Common myeloid progenitor, CD34-positive (primary cell): ENCODE results near the gene MGST3.

ENCODE experiments used
- CTCF ChIA-PET: fragments of 350-600 bp; sonication (Branson Sonifier 250); formaldehyde crosslinking; loops from one replicate; lab custom pipeline; 2021; ENCODE audit warnings: antibody characterized with exemption; lab: Charles Lee
- POLR2A ChIA-PET: fragments of 350-600 bp; sonication (Branson Sonifier 250); formaldehyde crosslinking; loops from one replicate; lab custom pipeline; 2021; ENCODE audit warnings: antibody characterized with exemption; lab: Charles Lee
- DNase-seq, 3 donors: peaks; one replicate each; pipeline versions ENCODE4 v3.0.0 to v3.0.0-alpha.2; 2013
- H3K27ac ChIP-seq, 2 experiments: 1 replicate in 1 of 2; 2 replicates in 1 of 2; pipeline ENCODE4 v1.7.0; 2013; ENCODE audit warnings: inconsistent platforms in 2 of 2, low read length in 2 of 2, mild to moderate bottlenecking in 2 of 2, low read depth in 1 of 2, moderate library complexity in 1 of 2; ENCODE audit not compliant: severe bottlenecking in 2 of 2, insufficient read depth in 1 of 2, poor library complexity in 1 of 2
- H3K27me3 ChIP-seq, 5 experiments: replicated peaks in 2 of 5; 1 replicate in 3 of 5; 2 replicates in 2 of 5; pipeline versions ENCODE4 v1.6.1 to v1.7.0; 2013; ENCODE audit warnings: low read length in 4 of 5, mild to moderate bottlenecking in 2 of 5, moderate library complexity in 2 of 5, inconsistent platforms in 1 of 5; ENCODE audit not compliant: insufficient read depth in 5 of 5, control insufficient read depth in 4 of 5
- H3K36me3 ChIP-seq, 4 experiments: 1 replicate in 2 of 4; 2 replicates in 2 of 4; pipeline versions ENCODE4 v1.6.1 to v1.7.0; 2013; ENCODE audit warnings: low read length in 3 of 4, control low read depth in 1 of 4, mild to moderate bottlenecking in 1 of 4; ENCODE audit not compliant: control insufficient read depth in 4 of 4, insufficient read depth in 4 of 4
- H3K4me1 ChIP-seq, 4 experiments: 1 replicate in 3 of 4; 2 replicates in 1 of 4; pipeline versions ENCODE4 v1.6.1 to v1.7.1; 2013; ENCODE audit warnings: low read length in 3 of 4, mild to moderate bottlenecking in 3 of 4, control low read depth in 1 of 4, inconsistent platforms in 1 of 4, moderate library complexity in 1 of 4; ENCODE audit not compliant: control insufficient read depth in 4 of 4, insufficient read depth in 4 of 4; ENCODE audit errors: control extremely low read depth in 1 of 4
- H3K4me3 ChIP-seq, 7 experiments: 1 replicate in 4 of 7; 2 replicates in 3 of 7; pipeline versions ENCODE4 v1.5.1 to v1.7.0; 2013; ENCODE audit warnings: mild to moderate bottlenecking in 7 of 7, low read length in 6 of 7, moderate library complexity in 6 of 7, inconsistent platforms in 2 of 7, low read depth in 2 of 7, control low read depth in 1 of 7; ENCODE audit not compliant: insufficient read depth in 4 of 7, control insufficient read depth in 1 of 7; ENCODE audit errors: extremely low read depth in 1 of 7
- H3K9me3 ChIP-seq, 5 experiments: 1 replicate in 4 of 5; 2 replicates in 1 of 5; pipeline versions ENCODE4 v1.6.1 to v1.7.1; 2013; ENCODE audit warnings: low read length in 4 of 5, mild to moderate bottlenecking in 2 of 5, inconsistent platforms in 1 of 5, low read depth in 1 of 5, moderate library complexity in 1 of 5; ENCODE audit not compliant: control insufficient read depth in 4 of 5, insufficient read depth in 2 of 5; ENCODE audit errors: control extremely low read depth in 1 of 5
- WGBS: methylation state at CpG from one replicate; pipeline ENCODE4 v1.1.5; 2013; ENCODE audit not compliant: insufficient coverage; 5-methylcytosine and 5-hydroxymethylcytosine counted together

MGST3 gene

GRCh38 chr1:165610866-165611265 is 20.2 kb upstream of the MGST3 start:
- H3K9me3 ChIP-seq = peaks cover 0 to 6% (median 2%) of the 10 kb centered on the region in 5 experiments
- CTCF ChIA-PET = interaction anchor here (1.5 to 1.8 kb wide), 2 partner anchors 9 to 10 kb away, joined by 4 to 8 read pairs; no protein-coding TSS in a partner anchor

GRCh38 chr1:165612062-165612461 is 19.0 kb upstream of the MGST3 start:
- Histone ChIP-seq H3K4me3 (no peak overlapping the region), H3K4me1 (no peaks in the 10 kb centered on the region), H3K36me3 (no peaks in the 10 kb centered on the region), H3K9me3 (peaks cover 0 to 6% (median 2%) of the 10 kb centered on the region in 5 experiments), H3K27me3 (peaks cover 0 to 6% (median under 1%) of the 10 kb centered on the region in 5 experiments), H3K27ac (no peak overlapping the region)
- POLR2A ChIA-PET = no interaction called here
- DNase-seq = no peak
- CTCF ChIA-PET = no interaction called here
- WGBS = 100% methylated on average over 2 of the region's 3 CpGs

More at GRCh38 chr1:165610866-165611265, 20.2 kb upstream of the MGST3 start:
- H3K4me3 ChIP-seq = no peak overlapping the region
- no CpG with 5 or more reads among the region's 1 CpG for WGBS
- H3K36me3 ChIP-seq = no peaks in the 10 kb centered on the region
- DNase-seq = no peak
- H3K27me3 ChIP-seq = peaks cover 0 to 6% (median 0%) of the 10 kb centered on the region in 5 experiments
- H3K4me1 ChIP-seq = no peaks in the 10 kb centered on the region
- POLR2A ChIA-PET = interaction anchor here (0.6 kb wide), 1 partner anchor 187 kb away, joined by 3 read pairs; no protein-coding TSS in a partner anchor
- H3K27ac ChIP-seq = no peak overlapping the region

- DNase-seq = no peak
- Histone ChIP-seq H3K36me3 (no peaks in the 10 kb centered on the region), H3K27me3 (peaks cover 0 to 7% (median 2%) of the 10 kb centered on the region in 5 experiments), H3K27ac (no peak overlapping the region), H3K4me3 (no peak overlapping the region), H3K9me3 (peaks cover 0 to 6% (median 2%) of the 10 kb centered on the region in 5 experiments), H3K4me1 (no peaks in the 10 kb centered on the region)
- CTCF ChIA-PET = interaction anchor here (1.0 kb wide), 1 partner anchor 24 kb away, joined by 3 read pairs; no protein-coding TSS in a partner anchor
- POLR2A ChIA-PET = interaction anchor here (0.6 kb wide), 1 partner anchor 86 kb away, joined by 3 read pairs; no protein-coding TSS in a partner anchor
- WGBS = 90% methylated on average over 1 of the region's 1 CpG
Measured at GRCh38 chr1:165616054-165616612, 14.9 kb upstream of the MGST3 start.

GRCh38 chr1:165616987-165617546 is 14.0 kb upstream of the MGST3 start:
- ChIA-PET POLR2A (no interaction called here), CTCF (interaction anchor here (1.0 kb wide), 1 partner anchor 25 kb away, joined by 3 read pairs; no protein-coding TSS in a partner anchor)

GRCh38 chr1:165619647-165620151 is 11.3 kb upstream of the MGST3 start:
- ChIA-PET POLR2A (no interaction called here), CTCF (interaction anchor here (1.2 kb wide), 1 partner anchor 9 kb away, joined by 4 read pairs; no protein-coding TSS in a partner anchor)
- 100% methylated on average over 1 of the region's 1 CpG for WGBS

More at GRCh38 chr1:165616987-165617546, 14.0 kb upstream of the MGST3 start:
- H3K4me3 ChIP-seq = no peak overlapping the region
- H3K27ac ChIP-seq = no peak overlapping the region
- 100% methylated on average over 8 of the region's 8 CpGs for WGBS
- H3K36me3 ChIP-seq = no peaks in the 10 kb centered on the region
- H3K27me3 ChIP-seq = peaks cover 0 to 6% (median 2%) of the 10 kb centered on the region in 5 experiments
- no peak for DNase-seq
- H3K4me1 ChIP-seq = no peaks in the 10 kb centered on the region
- H3K9me3 ChIP-seq = peaks cover 0 to 6% (median 2%) of the 10 kb centered on the region in 5 experiments

GRCh38 chr1:165623624-165624023 is 7.4 kb upstream of the MGST3 start:
- CTCF ChIA-PET = interaction anchor here (1.5 kb wide), 1 partner anchor 23 kb away, joined by 3 read pairs; no protein-coding TSS in a partner anchor
- no peaks in the 10 kb centered on the region for H3K36me3 ChIP-seq

More at GRCh38 chr1:165619647-165620151, 11.3 kb upstream of the MGST3 start:
- no peak overlapping the region for H3K27ac ChIP-seq
- H3K4me3 ChIP-seq = no peak overlapping the region
- no peak for DNase-seq
- H3K9me3 ChIP-seq = peaks cover 0 to under 1% (median 0%) of the 10 kb centered on the region in 5 experiments
- no peaks in the 10 kb centered on the region for H3K36me3 ChIP-seq
- H3K4me1 ChIP-seq = no peaks in the 10 kb centered on the region
- peaks cover 0 to 3% (median 2%) of the 10 kb centered on the region in 5 experiments for H3K27me3 ChIP-seq

More at GRCh38 chr1:165623624-165624023, 7.4 kb upstream of the MGST3 start:
- POLR2A ChIA-PET = no interaction called here
- no peaks in the 10 kb centered on the region for H3K4me1 ChIP-seq
- no peaks in the 10 kb centered on the region for H3K27me3 ChIP-seq
- DNase-seq = no peak
- H3K27ac ChIP-seq = no peak overlapping the region
- no peaks in the 10 kb centered on the region for H3K9me3 ChIP-seq
- no peak overlapping the region for H3K4me3 ChIP-seq
